GM06990 (cell line): Measurements from ENCODE around the gene ADCK2.
"Not testable (repeated sequence)": the region's sequence is repeated elsewhere in the genome, so short reads cannot be mapped to it uniquely, and the experiment has no call there.

Experiments used
- DNase-seq: peaks from one replicate; pipeline ENCODE4 v3.0.0-alpha.2; 2011; ENCODE audit not compliant: insufficient read length; ENCODE audit errors: extremely low read depth
- H3K27me3 ChIP-seq: replicated peaks from 2 replicates; pipeline ENCODE4 v1.6.0; 2011; ENCODE audit warnings: low read length; ENCODE audit not compliant: control insufficient read depth, insufficient read depth
- H3K36me3 ChIP-seq: 2 replicates; pipeline ENCODE4 v1.5.1; 2011; ENCODE audit warnings: low read length; ENCODE audit not compliant: control insufficient read depth, insufficient read depth
- H3K4me3 ChIP-seq: replicated peaks from 2 replicates; pipeline ENCODE4 v1.5.1; 2011; ENCODE audit warnings: low read depth, mild to moderate bottlenecking, control low read depth, low read length
- CTCF ChIP-seq: IDR thresholded peaks from 2 replicates; pipeline ENCODE4 v1.5.1; 2011; ENCODE audit warnings: low read length, control low read depth, mild to moderate bottlenecking, inconsistent platforms; ENCODE audit not compliant: insufficient read depth, poor library complexity, severe bottlenecking

ADCK2 gene

GRCh38 chr7:140697447-140698143 lies 24.9 kb downstream of the ADCK2 start:
- no peak for DNase-seq
- no peak for TF ChIP-seq CTCF
- Histone ChIP-seq H3K36me3 (no peaks in the 10 kb centered on the region; the same call in 1 of the 2 replicates), H3K27me3 (no peaks in the 10 kb centered on the region), H3K4me3 (peak overlapping the region; percentile 73)

GRCh38 chr7:140698477-140698876 lies 25.7 kb downstream of the ADCK2 start:
- DNase-seq, result no peak
- TF ChIP-seq CTCF, result no peak
- Histone ChIP-seq H3K27me3 (no peaks in the 10 kb centered on the region), H3K4me3 (no peak overlapping the region), H3K36me3 (no peaks in the 10 kb centered on the region; the same call in 1 of the 2 replicates)

GRCh38 chr7:140702774-140703173 lies 30.0 kb downstream of the ADCK2 start:
- DNase-seq, result no peak
- Histone ChIP-seq H3K27me3 (no peaks in the 10 kb centered on the region), H3K4me3 (no peak overlapping the region), H3K36me3 (peaks cover 10% of the 10 kb centered on the region)
- no peak for TF ChIP-seq CTCF

- peaks cover 10% of the 10 kb centered on the region for H3K36me3 ChIP-seq
- no peak for TF ChIP-seq CTCF
- no peak for DNase-seq
Observed at GRCh38 chr7:140704205-140704604, 31.5 kb downstream of the ADCK2 start.

GRCh38 chr7:140707132-140707531 lies 34.4 kb downstream of the ADCK2 start:
- no peak for TF ChIP-seq CTCF
- H3K4me3 ChIP-seq, result no peak overlapping the region
- DNase-seq, result no peak

More at GRCh38 chr7:140704205-140704604, 31.5 kb downstream of the ADCK2 start:
- Histone ChIP-seq H3K4me3 (no peak overlapping the region), H3K27me3 (no peaks in the 10 kb centered on the region)

GRCh38 chr7:140708764-140709163 lies 36.0 kb downstream of the ADCK2 start:
- not testable (repeated sequence) for H3K36me3 ChIP-seq, H3K4me3 ChIP-seq, H3K27me3 ChIP-seq, DNase-seq

More at GRCh38 chr7:140707132-140707531, 34.4 kb downstream of the ADCK2 start:
- H3K36me3 ChIP-seq, result peaks cover 10% of the 10 kb centered on the region
- no peaks in the 10 kb centered on the region for H3K27me3 ChIP-seq

- H3K27me3 ChIP-seq, DNase-seq, H3K36me3 ChIP-seq, H3K4me3 ChIP-seq: not testable (repeated sequence)
Observed at GRCh38 chr7:140712392-140712791, 39.6 kb downstream of the ADCK2 start.
